BLaER1 treated with 17β-estradiol and CSF1 and Interleukin-3, amounts not matched to agents 10 nM and 100 nM (cell line): ENCODE measurements around the gene SPCS3.

Source experiments
- H3K27ac ChIP-seq, 11 experiments: shearing (Covaris generic); formaldehyde crosslinking; 2 replicates each; pipeline ENCODE4 v1.8.1; 2022
- H3K27me3 ChIP-seq, 11 experiments: shearing (Covaris generic); formaldehyde crosslinking; 2 replicates each; pipeline ENCODE4 v1.8.1; 2022
- H3K36me3 ChIP-seq, 11 experiments: shearing (Covaris generic); formaldehyde crosslinking; 2 replicates each; pipeline ENCODE4 v1.8.1; 2022
- H3K4me1 ChIP-seq, 10 experiments: shearing (Covaris generic); formaldehyde crosslinking; 2 replicates each; pipeline ENCODE4 v1.8.1; 2022
- H3K4me2 ChIP-seq, 11 experiments: shearing (Covaris generic); formaldehyde crosslinking; 2 replicates each; pipeline ENCODE4 v1.8.1; 2022
- H3K4me3 ChIP-seq, 10 experiments: shearing (Covaris generic); formaldehyde crosslinking; 2 replicates each; pipeline ENCODE4 v1.8.1; 2022
- H3K9ac ChIP-seq, 11 experiments: shearing (Covaris generic); formaldehyde crosslinking; 2 replicates each; pipeline ENCODE4 v1.8.1; 2022
- H3K9me3 ChIP-seq, 11 experiments: shearing (Covaris generic); formaldehyde crosslinking; replicated peaks in 1 of 11; 2 replicates each; pipeline ENCODE4 v1.8.1; 2022
- H4K20me1 ChIP-seq, 11 experiments: shearing (Covaris generic); formaldehyde crosslinking; 2 replicates each; pipeline ENCODE4 v1.8.1; 2022
- Cebpa-rat ChIP-seq, 11 experiments: shearing (Covaris generic); IDR thresholded peaks; 2 replicates each; pipeline ENCODE4 v1.8.1; 2022

Gene SPCS3

DNA sequence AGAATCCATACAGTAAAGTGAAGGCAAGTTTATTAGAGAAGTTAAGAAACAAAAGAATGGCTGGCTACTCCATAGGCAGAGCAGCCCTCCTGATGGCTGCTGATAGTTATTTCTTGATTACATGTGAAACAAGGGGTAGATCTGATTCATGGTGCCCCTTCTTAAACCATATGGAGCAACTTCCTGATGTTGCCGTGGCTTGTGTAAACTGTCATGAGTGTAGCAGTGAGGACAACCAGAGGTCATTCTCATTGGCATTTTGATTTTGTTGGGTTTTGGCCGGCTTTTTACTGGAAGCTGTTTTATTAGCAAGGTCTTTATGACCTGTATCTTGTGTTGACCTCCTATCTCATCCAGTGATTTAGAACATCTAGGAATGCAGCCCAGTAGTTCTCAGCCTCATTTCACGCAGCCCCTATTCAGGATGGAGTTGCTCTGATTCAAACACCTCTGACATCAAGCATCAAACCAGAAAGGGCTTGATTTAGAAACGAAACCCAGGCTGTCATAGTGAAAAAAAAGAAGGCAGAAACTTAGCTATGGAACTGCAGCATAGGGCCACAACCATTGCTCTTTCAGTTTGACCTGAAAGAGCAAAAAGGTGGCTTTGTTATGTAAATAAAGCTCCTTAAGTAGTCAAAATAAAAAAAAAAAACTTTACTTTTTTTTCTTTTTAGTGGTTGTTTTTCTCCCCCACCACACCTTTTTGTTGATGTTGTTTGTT is 37.8 kb downstream of the SPCS3 start:
- H4K20me1 ChIP-seq: no peaks in the 10 kb centered on the region
- TF ChIP-seq Cebpa-rat (IDR thresholded peaks at IDR 0.05): no peak
- H3K27me3 ChIP-seq: no peaks in the 10 kb centered on the region
- H3K27ac ChIP-seq: no peak overlapping the region
- 0 out of 22 replicates have a peak, but pooled peaks cover 0 to 6% (median 0%) of the 10 kb centered on the region in 11 experiments for H3K36me3 ChIP-seq
- no peak overlapping the region for H3K4me3 ChIP-seq
- peak overlapping the region in 3 of 11 experiments; percentile 2 to 31 (median 11); a peak in 3 of 22 replicates for H3K4me2 ChIP-seq
- no peak overlapping the region for H3K9ac ChIP-seq
- H3K4me1 ChIP-seq: peaks cover 0 to 23% (median 0%) of the 10 kb centered on the region in 10 experiments; a peak in 6 of 20 replicates
- peaks cover 16 to 31% (median 25%) of the 10 kb centered on the region in 11 experiments for H3K9me3 ChIP-seq

DNA sequence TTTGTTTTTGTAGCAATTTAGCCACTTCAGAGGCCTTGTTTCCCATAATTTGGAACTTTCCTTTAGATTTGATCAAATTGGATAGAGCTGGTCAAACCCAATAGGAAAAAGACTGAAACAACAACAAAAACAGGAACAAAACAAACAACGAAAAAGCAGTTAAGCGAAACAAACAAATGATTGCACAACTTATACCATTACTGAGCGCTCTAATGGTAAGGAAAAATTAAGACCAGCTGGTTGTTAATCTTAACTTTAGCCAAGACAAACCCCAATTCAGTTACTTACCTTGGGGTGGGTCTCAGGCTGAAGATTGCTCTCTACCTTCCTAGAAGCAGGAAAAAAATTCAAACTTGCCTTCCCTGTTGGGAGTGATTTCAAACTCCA is 38.3 kb downstream of the SPCS3 start:
- TF ChIP-seq Cebpa-rat (IDR thresholded peaks at IDR 0.05): peak in 4 of 11 experiments; percentile 11 to 46 (median 32); a peak in 2 of 22 replicates
- Histone ChIP-seq H3K27me3 (no peaks in the 10 kb centered on the region), H4K20me1 (no peaks in the 10 kb centered on the region), H3K36me3 (0 out of 22 replicates have a peak, but pooled peaks cover 0 to 6% (median 0%) of the 10 kb centered on the region in 11 experiments), H3K4me3 (no peak overlapping the region), H3K4me2 (0 out of 22 replicates have a peak overlapping the region, but pooled peaks of 1 of the 11 experiments have one; percentile 2), H3K4me1 (peaks cover 0 to 23% (median 0%) of the 10 kb centered on the region in 10 experiments; a peak in 6 of 20 replicates), H3K9me3 (peaks cover 13 to 25% (median 19%) of the 10 kb centered on the region in 11 experiments), H3K9ac (no peak overlapping the region), H3K27ac (no peak overlapping the region)

DNA sequence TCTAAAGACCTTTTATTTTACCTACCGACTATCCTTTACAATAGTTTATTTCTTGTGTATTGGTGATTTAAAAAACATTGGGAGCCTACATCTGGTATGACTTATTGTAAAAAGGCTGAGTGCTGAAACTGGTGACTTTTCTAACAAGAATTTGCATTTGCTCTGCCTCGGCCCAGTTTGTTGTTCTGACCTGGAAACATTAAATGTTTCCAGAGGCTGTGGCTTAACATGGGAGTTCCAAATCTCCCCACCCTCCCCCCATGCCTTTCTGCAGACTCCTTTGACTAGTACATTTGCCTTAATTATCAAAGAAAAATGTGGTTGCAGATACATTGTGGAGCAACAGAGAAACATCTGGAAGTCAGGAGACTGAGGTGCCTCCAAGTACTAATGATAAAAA is 39.8 kb downstream of the SPCS3 start:
- Histone ChIP-seq H3K27me3 (no peaks in the 10 kb centered on the region), H4K20me1 (no peaks in the 10 kb centered on the region), H3K4me3 (no peak overlapping the region), H3K9me3 (peaks cover 3 to 11% (median 8%) of the 10 kb centered on the region in 11 experiments), H3K4me1 (peaks cover 0 to 23% (median 0%) of the 10 kb centered on the region in 10 experiments; a peak in 6 of 20 replicates), H3K27ac (no peak overlapping the region), H3K9ac (no peak overlapping the region), H3K4me2 (peak overlapping the region in 4 of 11 experiments; percentile 10 to 36 (median 16); a peak in 4 of 22 replicates), H3K36me3 (0 out of 22 replicates have a peak, but pooled peaks cover 0 to under 1% (median 0%) of the 10 kb centered on the region in 11 experiments)
- TF ChIP-seq Cebpa-rat (IDR thresholded peaks at IDR 0.05): no peak

DNA sequence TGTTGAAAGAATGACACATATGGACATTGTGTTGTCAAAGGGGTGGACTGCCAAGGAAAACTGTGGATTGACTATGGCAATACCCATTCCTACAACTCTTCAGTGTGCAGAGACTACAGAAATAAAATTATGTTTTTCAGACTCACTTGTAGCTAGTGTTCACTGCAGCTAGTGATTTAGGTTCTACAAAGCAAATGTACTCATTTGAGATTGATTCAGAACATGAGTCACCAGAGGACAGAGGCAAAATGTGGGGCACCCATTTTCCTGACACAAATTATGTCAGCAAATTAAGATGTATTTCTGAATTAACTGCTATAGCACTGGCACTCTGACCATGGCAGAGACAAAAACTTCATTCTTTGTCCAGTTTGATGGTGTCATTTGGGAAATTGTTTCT is 40.7 kb downstream of the SPCS3 start:
- TF ChIP-seq Cebpa-rat (IDR thresholded peaks at IDR 0.05): no peak
- Histone ChIP-seq H3K36me3 (no peaks in the 10 kb centered on the region), H3K27ac (no peak overlapping the region), H3K9ac (no peak overlapping the region), H3K4me3 (no peak overlapping the region), H4K20me1 (no peaks in the 10 kb centered on the region), H3K27me3 (no peaks in the 10 kb centered on the region), H3K4me2 (peak overlapping the region in 2 of 11 experiments; percentile 18 to 36; a peak in 2 of 22 replicates), H3K9me3 (peaks cover 0 to 4% (median 3%) of the 10 kb centered on the region in 11 experiments; a peak in 8 of 22 replicates), H3K4me1 (peaks cover 0 to 23% (median 0%) of the 10 kb centered on the region in 10 experiments; a peak in 6 of 20 replicates)

DNA sequence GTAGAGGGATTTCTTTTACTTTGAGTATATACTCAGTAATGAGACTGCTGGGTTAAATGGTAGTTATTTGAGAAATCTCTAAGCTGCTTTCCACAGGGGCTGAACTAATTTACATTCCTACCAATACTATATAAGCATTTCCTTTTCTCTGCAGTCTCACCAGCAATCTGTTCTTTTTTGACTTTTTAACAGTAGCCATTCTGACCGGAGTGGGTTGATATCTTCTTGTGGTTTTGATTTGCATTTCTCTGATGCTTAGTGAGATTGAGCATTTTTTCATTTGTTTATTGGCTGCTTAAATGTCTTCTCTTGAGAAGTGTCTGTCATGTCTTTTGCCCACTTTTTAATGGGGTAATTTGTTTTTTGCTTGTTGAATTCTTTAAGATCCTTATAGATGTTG is 43.3 kb downstream of the SPCS3 start:
- Histone ChIP-seq H3K4me3 (no peak overlapping the region), H3K9me3 (peaks cover 8 to 23% (median 18%) of the 10 kb centered on the region in 11 experiments), H3K36me3 (no peaks in the 10 kb centered on the region), H3K4me2 (no peak overlapping the region), H3K27ac (no peak overlapping the region), H3K27me3 (no peaks in the 10 kb centered on the region), H4K20me1 (no peaks in the 10 kb centered on the region), H3K4me1 (peaks cover 0 to 13% (median 0%) of the 10 kb centered on the region in 10 experiments; a peak in 6 of 20 replicates), H3K9ac (no peak overlapping the region)
- no peak for TF ChIP-seq Cebpa-rat (IDR thresholded peaks at IDR 0.05)

DNA sequence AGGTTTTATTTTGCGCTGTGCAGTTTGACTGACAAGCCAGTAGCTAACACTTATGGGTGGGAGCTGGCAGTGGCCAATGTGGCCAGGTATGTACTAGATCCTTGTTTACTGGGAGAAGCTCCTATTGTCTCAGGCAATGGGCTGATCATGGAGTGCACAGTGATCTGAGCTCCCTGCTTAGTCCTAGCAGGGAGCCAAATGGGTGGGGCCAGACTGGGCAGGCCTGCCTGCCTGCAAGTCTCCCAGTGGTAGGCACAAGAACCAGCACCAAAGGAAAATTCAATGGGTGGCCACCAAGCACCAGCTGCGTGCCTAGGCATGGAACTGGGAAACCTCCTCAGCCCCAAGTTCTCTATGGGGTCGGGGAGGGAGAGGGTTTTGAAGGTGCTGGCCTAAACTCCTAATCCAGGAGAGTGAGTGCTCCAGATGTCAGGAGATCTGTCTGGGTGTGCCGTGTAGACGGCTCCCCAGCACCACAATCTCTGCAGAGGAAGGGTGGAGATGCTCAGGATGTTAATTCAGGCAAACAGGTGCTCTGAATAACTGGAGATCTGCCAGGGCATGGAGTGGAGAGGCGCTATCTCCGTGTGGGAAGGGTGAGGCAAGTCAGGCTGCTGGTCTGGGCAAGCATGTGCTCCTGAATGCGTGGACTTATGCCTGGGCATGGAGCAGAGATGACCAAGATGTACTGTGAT is 48.2 kb downstream of the SPCS3 start:
- no peaks in the 10 kb centered on the region for H3K27me3 ChIP-seq
- no peak overlapping the region for H3K4me2 ChIP-seq
- no peaks in the 10 kb centered on the region for H3K36me3 ChIP-seq
- peaks cover 14 to 28% (median 23%) of the 10 kb centered on the region in 11 experiments for H3K9me3 ChIP-seq
- H4K20me1 ChIP-seq: no peaks in the 10 kb centered on the region
- H3K27ac ChIP-seq: no peak overlapping the region
- TF ChIP-seq Cebpa-rat (IDR thresholded peaks at IDR 0.05): no peak
- H3K4me3 ChIP-seq: no peak overlapping the region
- no peaks in the 10 kb centered on the region for H3K4me1 ChIP-seq
- H3K9ac ChIP-seq: no peak overlapping the region

DNA sequence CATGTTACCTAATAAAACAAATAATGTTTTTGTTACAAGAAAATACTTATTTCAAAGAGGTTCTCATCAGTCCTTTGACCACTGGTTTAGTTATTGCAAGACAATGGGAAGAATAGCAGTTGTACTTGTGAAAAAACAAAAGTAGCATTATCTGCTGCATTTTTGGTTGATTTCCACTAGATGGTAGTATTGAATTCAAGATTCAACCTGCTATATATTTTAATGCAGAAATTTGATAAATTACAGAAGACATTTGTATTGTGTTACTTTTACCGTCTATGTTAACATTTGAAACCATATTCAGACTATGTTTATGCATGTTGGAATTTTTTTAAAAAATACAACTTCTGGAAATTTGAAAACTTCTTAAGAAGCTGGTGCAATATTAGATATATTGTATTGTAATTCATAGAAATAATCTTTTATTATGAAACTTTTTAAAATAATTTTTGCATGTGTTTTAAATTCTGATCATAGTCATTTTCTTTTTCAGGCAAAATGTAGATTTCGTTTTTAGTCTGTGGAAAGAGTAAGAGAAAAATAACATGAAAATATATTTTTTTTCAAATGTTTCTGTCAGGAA is 56.4 kb downstream of the SPCS3 start:
- no peak overlapping the region for H3K9ac ChIP-seq
- H3K27me3 ChIP-seq: no peaks in the 10 kb centered on the region
- no peaks in the 10 kb centered on the region for H3K9me3 ChIP-seq
- H3K27ac ChIP-seq: no peak overlapping the region
- no peaks in the 10 kb centered on the region for H4K20me1 ChIP-seq
- no peaks in the 10 kb centered on the region for H3K36me3 ChIP-seq
- no peak overlapping the region for H3K4me2 ChIP-seq
- no peaks in the 10 kb centered on the region for H3K4me1 ChIP-seq
- no peak for TF ChIP-seq Cebpa-rat (IDR thresholded peaks at IDR 0.05)
- H3K4me3 ChIP-seq: no peak overlapping the region

DNA sequence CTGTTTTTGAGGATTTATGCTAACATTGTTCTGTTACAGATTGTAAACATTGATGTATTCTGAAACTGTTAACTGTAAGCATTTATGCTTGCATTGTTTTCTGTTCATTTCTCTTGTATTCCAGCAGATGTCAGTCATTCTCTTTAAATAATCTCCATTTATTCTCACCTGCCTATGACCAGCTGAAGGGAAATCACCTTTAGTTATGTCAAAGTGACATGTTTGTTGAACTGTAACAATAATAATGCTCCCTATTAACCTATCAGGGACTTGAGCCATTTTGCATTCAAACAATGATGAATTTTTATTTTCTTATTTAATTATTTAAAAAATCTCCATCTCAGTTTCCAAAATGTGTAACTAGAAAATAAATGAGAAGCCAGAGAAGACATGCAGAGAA is 58.0 kb downstream of the SPCS3 start:
- TF ChIP-seq Cebpa-rat (IDR thresholded peaks at IDR 0.05): no peak
- H3K4me2 ChIP-seq: no peak overlapping the region
- H3K9ac ChIP-seq: no peak overlapping the region
- no peaks in the 10 kb centered on the region for H3K36me3 ChIP-seq
- H3K27me3 ChIP-seq: no peaks in the 10 kb centered on the region
- no peaks in the 10 kb centered on the region for H3K4me1 ChIP-seq
- no peaks in the 10 kb centered on the region for H4K20me1 ChIP-seq
- H3K9me3 ChIP-seq: no peaks in the 10 kb centered on the region
- no peak overlapping the region for H3K27ac ChIP-seq
- no peak overlapping the region for H3K4me3 ChIP-seq
